Stromal cell of bone marrow (primary cell): ENCODE measurements around the gene EYS.
A peak's percentile ranks its signal among the peaks of the same experiment; 100 is the strongest.

ENCODE experiments used
- DNase-seq: peaks from one replicate; pipeline ENCODE4 v3.0.0-alpha.2; 2012; ENCODE audit warnings: low read depth

EYS gene

GRCh38 chr6:64123761-64124633, 1583.0 kb downstream of the EYS start:
- no peak for DNase-seq

GRCh38 chr6:64122712-64123375, 1584.2 kb downstream of the EYS start:
- no peak for DNase-seq

- no peak for DNase-seq
These were observed 1585.9 kb downstream of the EYS start for GRCh38 chr6:64121011-64121565.

- no peak for DNase-seq
These were observed 1593.3 kb downstream of the EYS start for GRCh38 chr6:64113704-64114103.

GRCh38 chr6:64104051-64104450, 1603.0 kb downstream of the EYS start:
- no peak for DNase-seq

- DNase-seq: no peak
These were observed 1603.5 kb downstream of the EYS start for GRCh38 chr6:64103480-64103879.

GRCh38 chr6:64100702-64101303, 1606.2 kb downstream of the EYS start:
- no peak for DNase-seq

GRCh38 chr6:64090352-64090751, 1616.7 kb downstream of the EYS start:
- no peak for DNase-seq

GRCh38 chr6:64085126-64085525, 1621.9 kb downstream of the EYS start:
- no peak for DNase-seq

- DNase-seq: no peak
These were observed 1622.8 kb downstream of the EYS start for GRCh38 chr6:64084185-64084663.

GRCh38 chr6:64083261-64083660, 1623.8 kb downstream of the EYS start:
- no peak for DNase-seq

- no peak for DNase-seq
These were observed 1625.6 kb downstream of the EYS start for GRCh38 chr6:64081453-64081852.

GRCh38 chr6:64074981-64075380, 1632.0 kb downstream of the EYS start:
- no peak for DNase-seq

GRCh38 chr6:64072686-64073085, 1634.3 kb downstream of the EYS start:
- no peak for DNase-seq

GRCh38 chr6:64064919-64065318, 1642.1 kb downstream of the EYS start:
- DNase-seq: no peak

GRCh38 chr6:64062960-64063683, 1643.9 kb downstream of the EYS start:
- peak; percentile 21 for DNase-seq

- DNase-seq: no peak
These were observed 1652.2 kb downstream of the EYS start for GRCh38 chr6:64054861-64055260.

GRCh38 chr6:64050590-64050989, 1656.4 kb downstream of the EYS start:
- DNase-seq: no peak

GRCh38 chr6:64049736-64050135, 1657.3 kb downstream of the EYS start:
- DNase-seq: no peak

- no peak for DNase-seq
These were observed 1660.2 kb downstream of the EYS start for GRCh38 chr6:64046746-64047208.

- DNase-seq: no peak
These were observed 1665.7 kb downstream of the EYS start for GRCh38 chr6:64041373-64041772.

GRCh38 chr6:64040113-64040512, 1666.9 kb downstream of the EYS start:
- DNase-seq: no peak
